Liver (tissue), 3 donors: ENCODE results near the gene TMEM242.

Source experiments
- ATF3 ChIP-seq: IDR thresholded peaks from 2 replicates; pipeline ENCODE4 v1.6.1; 2016; ENCODE audit warnings: antibody characterized with exemption
- CTCF ChIP-seq: fragments of 150-350 bp; IDR thresholded peaks from 2 replicates; pipeline ENCODE4 v1.5.1; 2017; ENCODE audit warnings: improper control_type of control experiment, low read depth, low read length; ENCODE audit not compliant: missing input control
- FOXA2 ChIP-seq: IDR thresholded peaks from 2 replicates; pipeline ENCODE4 v1.6.1; 2016; ENCODE audit warnings: antibody characterized with exemption
- GABPA ChIP-seq, 2 donors: IDR thresholded peaks in 1 of 2; conservative IDR thresholded peaks in 1 of 2; 2 replicates each; pipeline ENCODE4 v1.6.1; 2016; ENCODE audit warnings: antibody characterized with exemption in 2 of 2, mild to moderate bottlenecking in 1 of 2, moderate library complexity in 1 of 2
- JUND ChIP-seq, 2 donors: IDR thresholded peaks; 2 replicates each; pipeline ENCODE4 v1.6.1; 2016; ENCODE audit warnings: antibody characterized with exemption in 2 of 2
- MAX ChIP-seq: IDR thresholded peaks from 2 replicates; pipeline ENCODE4 v1.6.1; 2016; ENCODE audit warnings: antibody characterized with exemption
- RAD21 ChIP-seq, 2 donors: IDR thresholded peaks; 2 replicates each; pipeline ENCODE4 v1.6.1; 2016; ENCODE audit warnings: antibody characterized with exemption in 2 of 2, mild to moderate bottlenecking in 2 of 2
- REST ChIP-seq: IDR thresholded peaks from 2 replicates; pipeline ENCODE4 v1.6.1; 2016; ENCODE audit warnings: antibody characterized with exemption, mild to moderate bottlenecking
- SP1 ChIP-seq: IDR thresholded peaks from 2 replicates; pipeline ENCODE4 v1.6.1; 2018; ENCODE audit warnings: antibody characterized with exemption, mild to moderate bottlenecking
- TAF1 ChIP-seq: conservative IDR thresholded peaks from 2 replicates; pipeline ENCODE4 v1.6.1; 2016; ENCODE audit warnings: antibody characterized with exemption, mild to moderate bottlenecking
- YY1 ChIP-seq: IDR thresholded peaks from 2 replicates; pipeline ENCODE4 v1.6.1; 2016; ENCODE audit warnings: antibody characterized with exemption, mild to moderate bottlenecking
- ZBTB33 ChIP-seq: IDR thresholded peaks from 2 replicates; pipeline ENCODE4 v1.6.1; 2016; ENCODE audit warnings: antibody characterized with exemption
- donor health status: healthy.
- donor health status: healthy.

GRCh38 chr6:157292202-157292601 lies 31.1 kb downstream of the TMEM242 start:
- TF ChIP-seq CTCF (no peak), GABPA (IDR thresholded peaks at IDR 0.05 in 1 of 2, conservative IDR thresholded peaks at IDR 0.05 in 1 of 2) (no peak), REST (no peak), ZBTB33 (no peak), TAF1 (no peak), RAD21 (IDR thresholded peaks at IDR 0.05) (no peak), MAX (no peak), ATF3 (no peak), SP1 (no peak), JUND (IDR thresholded peaks at IDR 0.05) (no peak), FOXA2 (no peak), YY1 (no peak)
